H9 (cell line): Measurements from ENCODE around the gene EBF4. TPM values are rescaled to one million over a fixed set of nuclear protein-coding genes. Genes with fewer than 3 reads are reported as not detected.

Experiments used
- DNase-seq: peaks from one replicate; pipeline ENCODE4 v3.0.0-alpha.2; 2017
- H2AFZ ChIP-seq: one replicate; pipeline ENCODE4 v1.6.1; 2013; ENCODE audit warnings: mild to moderate bottlenecking, low read length, control low read depth, moderate library complexity
- H2AK5ac ChIP-seq: 2 replicates; pipeline ENCODE4 v1.6.1; 2013; ENCODE audit warnings: low read length, control low read depth, mixed read lengths; ENCODE audit not compliant: insufficient read length
- H2BK120ac ChIP-seq: one replicate; pipeline ENCODE4 v1.6.1; 2013; ENCODE audit warnings: low read depth, mild to moderate bottlenecking, low read length, control low read depth, inconsistent platforms; ENCODE audit not compliant: poor library complexity, severe bottlenecking
- H2BK12ac ChIP-seq: 2 replicates; pipeline ENCODE4 v1.6.1; 2013; ENCODE audit warnings: low read length, control low read depth, mixed read lengths, low read depth; ENCODE audit not compliant: insufficient read length
- H2BK15ac ChIP-seq: 2 replicates; pipeline ENCODE4 v1.6.1; 2013; ENCODE audit warnings: low read depth, low read length, control low read depth
- H2BK20ac ChIP-seq: one replicate; pipeline ENCODE4 v1.6.1; 2013; ENCODE audit warnings: low read depth, mild to moderate bottlenecking, low read length, control low read depth, inconsistent platforms; ENCODE audit not compliant: poor library complexity, severe bottlenecking
- H2BK5ac ChIP-seq: 2 replicates; pipeline ENCODE4 v1.6.1; 2013; ENCODE audit warnings: low read length, control low read depth, mixed read lengths; ENCODE audit not compliant: insufficient read length
- H3K14ac ChIP-seq: 2 replicates; pipeline ENCODE4 v1.6.1; 2013; ENCODE audit warnings: low read length, control low read depth; ENCODE audit not compliant: insufficient read depth
- H3K18ac ChIP-seq: 2 replicates; pipeline ENCODE4 v1.6.1; 2013; ENCODE audit warnings: low read depth, mild to moderate bottlenecking, mixed read lengths, low read length, control low read depth; ENCODE audit not compliant: insufficient read length
- H3K23ac ChIP-seq: 2 replicates; pipeline ENCODE4 v1.6.1; 2013; ENCODE audit warnings: low read length, control low read depth, mixed read lengths, low read depth; ENCODE audit not compliant: insufficient read length
- H3K23me2 ChIP-seq: 2 replicates; pipeline ENCODE4 v1.6.1; 2013; ENCODE audit warnings: low read depth, mild to moderate bottlenecking, mixed read lengths, low read length, control low read depth; ENCODE audit not compliant: insufficient read length, poor library complexity, severe bottlenecking
- H3K27ac ChIP-seq: 2 replicates; pipeline ENCODE4 v1.5.1; 2013; ENCODE audit warnings: low read length, control low read depth, mixed read lengths, low read depth; ENCODE audit not compliant: insufficient read length
- H3K27me3 ChIP-seq: 2 replicates; pipeline ENCODE4 v1.6.1; 2013; ENCODE audit warnings: low read length, control low read depth, inconsistent platforms; ENCODE audit not compliant: insufficient read depth
- H3K4ac ChIP-seq: 2 replicates; pipeline ENCODE4 v1.6.1; 2013; ENCODE audit warnings: low read depth, mild to moderate bottlenecking, control low read depth, inconsistent platforms, low read length, moderate library complexity
- H3K4me1 ChIP-seq: 2 replicates; pipeline ENCODE4 v1.6.1; 2013; ENCODE audit warnings: low read length, control low read depth, inconsistent platforms; ENCODE audit not compliant: insufficient read depth
- H3K4me2 ChIP-seq: 2 replicates; pipeline ENCODE4 v1.6.1; 2013; ENCODE audit warnings: low read length, control low read depth, mixed read lengths; ENCODE audit not compliant: insufficient read length, insufficient read depth
- H3K56ac ChIP-seq: 2 replicates; pipeline ENCODE4 v1.6.1; 2013; ENCODE audit warnings: low read depth, mild to moderate bottlenecking, mixed read lengths, low read length, control low read depth; ENCODE audit not compliant: insufficient read length
- H3K79me1 ChIP-seq: 2 replicates; pipeline ENCODE4 v1.6.1; 2013; ENCODE audit warnings: low read depth, mild to moderate bottlenecking, moderate library complexity, low read length, control low read depth, inconsistent platforms; ENCODE audit not compliant: insufficient read depth, poor library complexity, severe bottlenecking
- H3K79me2 ChIP-seq: 2 replicates; pipeline ENCODE4 v1.6.1; 2013; ENCODE audit warnings: low read length, control low read depth, inconsistent platforms; ENCODE audit not compliant: insufficient read depth
- H3K9ac ChIP-seq: 2 replicates; pipeline ENCODE4 v1.6.1; 2013; ENCODE audit warnings: low read length, control low read depth, mixed read lengths; ENCODE audit not compliant: insufficient read length; ENCODE audit errors: extremely low read depth
- H3K9me3 ChIP-seq: one replicate; pipeline ENCODE4 v1.6.1; 2013; ENCODE audit warnings: low read depth, low read length, inconsistent platforms; ENCODE audit not compliant: control insufficient read depth
- H3T11ph ChIP-seq: one replicate; pipeline ENCODE4 v1.6.1; 2013; ENCODE audit warnings: mild to moderate bottlenecking, low read length, control low read depth, inconsistent platforms
- H4K20me1 ChIP-seq: one replicate; pipeline ENCODE4 v1.6.1; 2013; ENCODE audit not compliant: control insufficient read depth, insufficient read length, insufficient read depth
- H4K5ac ChIP-seq: 2 replicates; pipeline ENCODE4 v1.6.1; 2013; ENCODE audit warnings: low read depth, mild to moderate bottlenecking, mixed read lengths, low read length, control low read depth; ENCODE audit not compliant: insufficient read length
- H4K8ac ChIP-seq: replicated peaks from 2 replicates; pipeline ENCODE4 v1.6.1; 2013; ENCODE audit warnings: low read length, control low read depth, mixed read lengths, low read depth; ENCODE audit not compliant: insufficient read length
- H4K91ac ChIP-seq: 2 replicates; pipeline ENCODE4 v1.6.1; 2013; ENCODE audit warnings: low read depth, mild to moderate bottlenecking, moderate library complexity, mixed read lengths, low read length, control low read depth; ENCODE audit not compliant: insufficient read length
- H3K27ac Mint-ChIP-seq, 3 experiments: 2 replicates in 2 of 3; 3 replicates in 1 of 3; pipeline ENCODE4 v1.8.0; 2020 to 2021; ENCODE audit warnings: mixed read lengths in 3 of 3, mild to moderate bottlenecking in 1 of 3, moderate library complexity in 1 of 3
- H3K27me3 Mint-ChIP-seq: 2 replicates; pipeline ENCODE4 v1.8.0; 2021; ENCODE audit warnings: low read depth, mild to moderate bottlenecking, moderate library complexity, mixed read lengths
- H3K36me3 Mint-ChIP-seq, 3 experiments: 2 replicates in 2 of 3; 3 replicates in 1 of 3; pipeline ENCODE4 v1.8.0; 2020 to 2021; ENCODE audit warnings: low read depth in 3 of 3, mixed read lengths in 3 of 3; ENCODE audit not compliant: insufficient read depth in 1 of 3
- H3K4me1 Mint-ChIP-seq, 2 experiments: 2 replicates each; pipeline ENCODE4 v1.8.0; 2020; ENCODE audit warnings: mixed read lengths in 2 of 2
- H3K4me3 Mint-ChIP-seq, 2 experiments: 2 replicates in 1 of 2; 3 replicates in 1 of 2; pipeline ENCODE4 v1.8.0; 2020 to 2021; ENCODE audit warnings: mild to moderate bottlenecking in 2 of 2, mixed read lengths in 2 of 2, moderate library complexity in 1 of 2
- H3K9me3 Mint-ChIP-seq, 2 experiments: 2 replicates in 1 of 2; 3 replicates in 1 of 2; pipeline ENCODE4 v1.8.0; 2020; ENCODE audit warnings: mild to moderate bottlenecking in 2 of 2, mixed read lengths in 2 of 2, moderate library complexity in 1 of 2
- CTCF ChIP-seq: fragments of 200-600 bp; sonication (generic); conservative IDR thresholded peaks from 3 replicates; pipeline ENCODE4 v1.8.0; 2021; ENCODE audit warnings: antibody characterized with exemption, mild to moderate bottlenecking
- WGBS: extraction: QIAGEN DNeasy Blood & Tissue Kit; methylation state at CpG from one replicate; pipeline ENCODE4 v1.1.7; 2013; ENCODE audit warnings: missing lambda C conversion rate, low lambda C conversion rate, mixed read lengths; ENCODE audit not compliant: insufficient read length; ENCODE audit errors: extremely low coverage; 5-methylcytosine and 5-hydroxymethylcytosine counted together
- total RNA-seq: library from RNA; stranded (reverse); gene quantifications from 2 replicates; pipeline ENCODE4 v1.2.1, GENCODE V29; 2021

EBF4 gene
- total RNA-seq, 1 experiment from 2014 or later = 3.9 TPM

GRCh38 chr20:2659547-2659946 is 33.0 kb upstream of the EBF4 start:
- Histone ChIP-seq H3K79me1 (peaks cover 7% of the 10 kb centered on the region), H3K9me3 (no peaks in the 10 kb centered on the region), H3K56ac (no peak overlapping the region), H4K91ac (no peak overlapping the region), H3T11ph (no peak overlapping the region), H3K4ac (no peak overlapping the region), H2AFZ (no peak overlapping the region), H3K4me2 (no peak overlapping the region), H3K18ac (no peak overlapping the region), H3K27me3 (no peaks in the 10 kb centered on the region), H4K5ac (no peak overlapping the region), H4K8ac (no peak overlapping the region), H3K23me2 (peaks cover 8% of the 10 kb centered on the region), H2BK20ac (no peak overlapping the region), H2AK5ac (no peak overlapping the region), H4K20me1 (no peaks in the 10 kb centered on the region), H3K27ac (no peak overlapping the region), H3K4me1 (0 out of 2 replicates have a peak, but pooled peaks cover 3% of the 10 kb centered on the region), H2BK15ac (no peak overlapping the region), H2BK12ac (no peak overlapping the region), H2BK120ac (no peak overlapping the region), H3K14ac (no peak overlapping the region), H3K9ac (no peak overlapping the region), H3K23ac (no peak overlapping the region), H2BK5ac (no peak overlapping the region), H3K79me2 (peaks cover 6% of the 10 kb centered on the region; the same call in 1 of the 2 replicates)
- Mint-ChIP-seq H3K36me3 (peaks cover 61 to 87% (median 78%) of the 10 kb centered on the region in 3 experiments), H3K27ac (peak overlapping the region in 1 of 3 experiments; percentile 22; a peak in 2 of 7 replicates), H3K4me1 (peaks cover 10 to 16% of the 10 kb centered on the region in 2 experiments), H3K27me3 (peaks cover 3% of the 10 kb centered on the region), H3K4me3 (no peak overlapping the region), H3K9me3 (no peaks in the 10 kb centered on the region; a peak in 1 of 5 replicates)
- no peak for DNase-seq
- no peak for TF ChIP-seq CTCF
- WGBS = no CpG with 5 or more reads among the region's 10 CpGs
